ENCODE measurements around the gene AK8.

The AK8 gene

GRCh38 chr9:132857616-132858342, 20.3 kb downstream of the AK8 start:
- FAIRE-seq: no peak

- no peak for FAIRE-seq
Measured at GRCh38 chr9:132857031-132857430, 21.1 kb downstream of the AK8 start.

GRCh38 chr9:132855904-132856303, 22.2 kb downstream of the AK8 start:
- no peak for FAIRE-seq

- FAIRE-seq: no peak
Measured at GRCh38 chr9:132854832-132855231, 23.3 kb downstream of the AK8 start.

GRCh38 chr9:132853482-132853881, 24.6 kb downstream of the AK8 start:
- FAIRE-seq: no peak

- FAIRE-seq: no peak
Measured at GRCh38 chr9:132849185-132849706, 28.8 kb downstream of the AK8 start.

- FAIRE-seq: no peak
Measured at GRCh38 chr9:132846918-132847515, 31.1 kb downstream of the AK8 start.

- no peak for FAIRE-seq
Measured at GRCh38 chr9:132846109-132846917, 31.8 kb downstream of the AK8 start.

GRCh38 chr9:132842124-132843044, 35.7 kb downstream of the AK8 start:
- FAIRE-seq: no peak

GRCh38 chr9:132840980-132841379, 37.1 kb downstream of the AK8 start:
- no peak for FAIRE-seq

GRCh38 chr9:132838291-132838690, 39.8 kb downstream of the AK8 start:
- no peak for FAIRE-seq

GRCh38 chr9:132837501-132838286, 40.4 kb downstream of the AK8 start:
- FAIRE-seq: no peak

- FAIRE-seq: no peak
Measured at GRCh38 chr9:132834343-132834742, 43.7 kb downstream of the AK8 start.

- FAIRE-seq: no peak
Measured at GRCh38 chr9:132833550-132834121, 44.4 kb downstream of the AK8 start.

GRCh38 chr9:132832171-132832881, 45.8 kb downstream of the AK8 start:
- FAIRE-seq: no peak

GRCh38 chr9:132828201-132828770, 49.8 kb downstream of the AK8 start:
- no peak for FAIRE-seq

- no peak for FAIRE-seq
Measured at GRCh38 chr9:132827366-132827765, 50.7 kb downstream of the AK8 start.

- no peak for FAIRE-seq
Measured at GRCh38 chr9:132826621-132827365, 51.3 kb downstream of the AK8 start.

- FAIRE-seq: no peak
Measured at GRCh38 chr9:132826131-132826530, 52.0 kb downstream of the AK8 start.

Measured in endometrium (tissue), 2 donors.